PFSK-1 (cell line): ENCODE measurements around the gene B4GALT6.

ENCODE experiments used
- FOXP2 ChIP-seq: optimal IDR thresholded peaks from 2 replicates; pipeline ENCODE3; 2011; ENCODE audit warnings: borderline replicate concordance, control low read depth, inconsistent platforms; ENCODE audit not compliant: insufficient read depth; ENCODE audit errors: extremely low read length, extremely low read depth
- POLR2AphosphoS5 ChIP-seq: IDR thresholded peaks from 2 replicates; pipeline ENCODE4 v1.6.1; 2012; ENCODE audit warnings: low read depth, mild to moderate bottlenecking, control low read depth, low read length, moderate library complexity
- SIN3A ChIP-seq: IDR thresholded peaks from 2 replicates; pipeline ENCODE4 v1.6.1; 2012; ENCODE audit warnings: mild to moderate bottlenecking, low read length, moderate library complexity, borderline replicate concordance; ENCODE audit not compliant: insufficient read depth
- TAF1 ChIP-seq: IDR thresholded peaks from 2 replicates; pipeline ENCODE4 v1.6.1; 2012; ENCODE audit warnings: low read length, control low read depth, borderline replicate concordance; ENCODE audit not compliant: insufficient read depth
- TF ChIP-seq, protein P1 (sequence below), 2 experiments: IDR thresholded peaks; 2 replicates each; pipeline versions ENCODE4 v1.6.1 to v1.8.0; 2011 to 2012; ENCODE audit warnings: low read depth in 2 of 2, low read length in 2 of 2, control low read depth in 1 of 2, inconsistent platforms in 1 of 2, mild to moderate bottlenecking in 1 of 2, moderate library complexity in 1 of 2; ENCODE audit not compliant: insufficient read depth in 1 of 2

B4GALT6 gene

DNA sequence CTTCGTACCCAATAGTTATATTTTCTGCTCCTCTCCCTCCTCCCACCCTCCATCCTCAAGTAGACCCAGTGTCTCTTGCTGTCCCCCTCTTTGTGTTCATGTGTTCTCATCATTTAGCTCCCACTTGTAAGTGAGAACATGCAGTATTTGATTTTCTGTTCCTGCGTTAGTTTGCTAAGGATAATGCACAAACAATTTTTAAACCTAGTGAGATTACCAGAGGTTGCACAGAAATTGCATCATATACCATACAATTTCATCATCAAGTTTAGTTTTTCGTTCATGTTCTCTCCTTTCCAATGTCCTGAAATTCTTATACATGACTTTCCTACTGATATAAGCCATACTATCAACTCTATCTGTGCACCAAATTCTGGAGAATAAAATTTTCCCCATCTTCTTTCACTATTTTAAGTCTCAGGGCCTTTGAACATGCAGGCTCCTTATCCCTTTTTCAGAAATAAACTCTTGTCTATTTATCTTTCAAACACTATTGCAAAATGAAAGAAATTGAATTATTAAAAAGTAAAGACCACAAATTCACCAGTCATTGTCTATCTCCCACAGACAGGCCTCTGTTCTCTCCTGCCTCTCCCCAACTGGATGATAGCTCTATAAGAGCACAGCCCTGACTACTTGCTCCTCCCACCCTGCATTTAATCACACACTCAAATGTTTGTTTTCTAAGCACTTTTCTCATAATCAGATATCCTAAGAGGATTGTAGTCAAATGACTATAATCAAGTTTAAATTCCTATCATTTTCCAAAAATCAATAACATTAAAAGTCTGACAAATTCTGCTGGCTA is 27.2 kb upstream of the B4GALT6 start:
- TF ChIP-seq SIN3A (no peak), FOXP2 (no peak), POLR2AphosphoS5 (no peak), TAF1 (no peak)
- TF ChIP-seq, protein P1, sequence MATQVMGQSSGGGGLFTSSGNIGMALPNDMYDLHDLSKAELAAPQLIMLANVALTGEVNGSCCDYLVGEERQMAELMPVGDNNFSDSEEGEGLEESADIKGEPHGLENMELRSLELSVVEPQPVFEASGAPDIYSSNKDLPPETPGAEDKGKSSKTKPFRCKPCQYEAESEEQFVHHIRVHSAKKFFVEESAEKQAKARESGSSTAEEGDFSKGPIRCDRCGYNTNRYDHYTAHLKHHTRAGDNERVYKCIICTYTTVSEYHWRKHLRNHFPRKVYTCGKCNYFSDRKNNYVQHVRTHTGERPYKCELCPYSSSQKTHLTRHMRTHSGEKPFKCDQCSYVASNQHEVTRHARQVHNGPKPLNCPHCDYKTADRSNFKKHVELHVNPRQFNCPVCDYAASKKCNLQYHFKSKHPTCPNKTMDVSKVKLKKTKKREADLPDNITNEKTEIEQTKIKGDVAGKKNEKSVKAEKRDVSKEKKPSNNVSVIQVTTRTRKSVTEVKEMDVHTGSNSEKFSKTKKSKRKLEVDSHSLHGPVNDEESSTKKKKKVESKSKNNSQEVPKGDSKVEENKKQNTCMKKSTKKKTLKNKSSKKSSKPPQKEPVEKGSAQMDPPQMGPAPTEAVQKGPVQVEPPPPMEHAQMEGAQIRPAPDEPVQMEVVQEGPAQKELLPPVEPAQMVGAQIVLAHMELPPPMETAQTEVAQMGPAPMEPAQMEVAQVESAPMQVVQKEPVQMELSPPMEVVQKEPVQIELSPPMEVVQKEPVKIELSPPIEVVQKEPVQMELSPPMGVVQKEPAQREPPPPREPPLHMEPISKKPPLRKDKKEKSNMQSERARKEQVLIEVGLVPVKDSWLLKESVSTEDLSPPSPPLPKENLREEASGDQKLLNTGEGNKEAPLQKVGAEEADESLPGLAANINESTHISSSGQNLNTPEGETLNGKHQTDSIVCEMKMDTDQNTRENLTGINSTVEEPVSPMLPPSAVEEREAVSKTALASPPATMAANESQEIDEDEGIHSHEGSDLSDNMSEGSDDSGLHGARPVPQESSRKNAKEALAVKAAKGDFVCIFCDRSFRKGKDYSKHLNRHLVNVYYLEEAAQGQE (IDR thresholded peaks at IDR 0.05; ENCODE audit: insufficient read depth in 1 of 2, low read depth in 2 of 2, low read length in 2 of 2): no peak

DNA sequence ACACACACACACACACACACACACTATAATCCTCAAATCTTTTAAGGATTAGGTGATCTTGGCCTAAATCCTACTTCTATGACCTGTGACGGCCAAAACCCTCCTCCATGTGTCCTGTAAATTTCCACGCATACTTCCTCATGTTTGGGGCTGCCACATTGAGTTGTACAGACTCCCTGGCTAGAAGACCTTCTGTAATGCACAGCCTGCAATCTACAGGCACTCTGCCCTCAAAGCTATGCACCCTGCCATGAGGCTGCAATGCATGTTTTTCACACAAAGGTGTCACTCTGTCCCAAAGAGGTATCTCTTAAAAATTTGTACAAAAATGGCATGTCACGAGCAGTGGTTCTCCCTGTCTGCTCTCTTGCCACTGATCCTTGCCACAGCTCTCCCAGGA is 26.4 kb upstream of the B4GALT6 start:
- TF ChIP-seq POLR2AphosphoS5 (no peak), TAF1 (no peak), SIN3A (no peak), FOXP2 (no peak)
- TF ChIP-seq, protein P1 (IDR thresholded peaks at IDR 0.05; ENCODE audit: insufficient read depth in 1 of 2, low read depth in 2 of 2, low read length in 2 of 2): no peak

DNA sequence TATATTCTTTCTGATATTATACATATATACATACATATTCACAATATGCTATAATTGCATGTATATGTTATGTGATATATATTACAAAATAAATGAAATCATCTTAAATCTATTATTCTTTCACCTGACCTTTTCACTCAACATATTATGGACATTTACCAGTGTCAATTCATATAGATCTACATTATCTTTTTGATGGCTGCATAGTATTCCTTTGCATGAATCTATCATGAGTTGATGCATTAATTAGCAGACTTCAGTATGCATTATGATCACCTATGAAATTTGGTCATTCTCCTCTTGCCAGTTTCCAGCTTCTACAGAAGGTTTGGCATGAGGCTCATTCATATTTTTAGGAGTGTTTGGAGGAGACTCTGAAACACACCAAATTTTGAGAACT is 23.4 kb upstream of the B4GALT6 start:
- TF ChIP-seq POLR2AphosphoS5 (no peak), TAF1 (no peak), FOXP2 (no peak), SIN3A (no peak)
- TF ChIP-seq, protein P1 (IDR thresholded peaks at IDR 0.05; ENCODE audit: insufficient read depth in 1 of 2, low read depth in 2 of 2, low read length in 2 of 2): no peak

DNA sequence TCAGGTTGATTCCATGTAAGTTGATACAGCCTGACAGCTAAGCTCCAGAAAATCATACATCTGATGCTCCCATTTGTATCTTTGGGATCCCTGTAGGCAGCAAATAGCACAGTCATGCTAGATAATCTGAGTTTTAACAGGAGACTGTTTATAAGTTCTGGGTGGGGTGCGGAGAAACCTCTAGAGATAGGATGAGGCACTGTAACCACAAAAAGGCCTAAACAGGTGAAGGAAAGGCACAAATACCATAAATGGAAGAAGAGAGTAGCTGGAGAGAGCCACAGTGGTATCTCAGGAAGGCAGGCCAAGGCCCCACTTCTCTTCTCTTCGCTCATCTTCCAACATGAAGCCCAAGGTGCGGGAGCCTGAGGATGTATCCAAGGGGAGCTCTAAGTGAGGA is 18.1 kb upstream of the B4GALT6 start:
- TF ChIP-seq SIN3A (no peak), POLR2AphosphoS5 (no peak), FOXP2 (no peak), TAF1 (no peak)
- TF ChIP-seq, protein P1 (IDR thresholded peaks at IDR 0.05; ENCODE audit: insufficient read depth in 1 of 2, low read depth in 2 of 2, low read length in 2 of 2): no peak
